HepG2 (cell line): ENCODE measurements around the gene ZDHHC14. TPM values are rescaled to one million over a fixed set of nuclear protein-coding genes. Genes with fewer than 3 reads are reported as not detected.

Source experiments
- ATF7 ChIP-seq, 2 experiments: fragments of 450-650 bp in 1 of 2; sonication (generic) in 1 of 2; formaldehyde crosslinking in 1 of 2; IDR thresholded peaks; 2 replicates each; pipeline versions ENCODE4 v1.4.0 to v1.6.1; 2016 to 2020; ENCODE audit warnings: antibody characterized with exemption in 1 of 2, mild to moderate bottlenecking in 1 of 2, missing genetic modification reagents in 1 of 2
- CC2D1A ChIP-seq: sonication (generic); formaldehyde crosslinking; IDR thresholded peaks from 2 replicates; pipeline ENCODE4 v1.8.1; 2023; ENCODE audit warnings: mild to moderate bottlenecking, missing genetic modification reagents
- HOMEZ ChIP-seq: IDR thresholded peaks from 2 replicates; pipeline ENCODE4 v1.6.1; 2016; ENCODE audit warnings: low read depth
- KLF11 ChIP-seq: IDR thresholded peaks from 2 replicates; pipeline ENCODE4 v1.6.1; 2016; ENCODE audit warnings: missing compliant biosample characterization
- MED8 ChIP-seq: sonication (generic); formaldehyde crosslinking; IDR thresholded peaks from 2 replicates; pipeline ENCODE4 v1.8.1; 2023; ENCODE audit warnings: mild to moderate bottlenecking, missing genetic modification reagents; ENCODE audit not compliant: insufficient replicate concordance
- PBX3 ChIP-seq: sonication (generic); formaldehyde crosslinking; IDR thresholded peaks from 2 replicates; pipeline ENCODE4 v1.8.1; 2023; ENCODE audit warnings: missing genetic modification reagents, inconsistent platforms, borderline replicate concordance
- SIN3A ChIP-seq: IDR thresholded peaks from 2 replicates; pipeline ENCODE4 v1.6.1; 2011; ENCODE audit warnings: low read depth, mild to moderate bottlenecking, control low read depth, low read length, borderline replicate concordance
- ZBTB7A ChIP-seq: sonication (generic); formaldehyde crosslinking; IDR thresholded peaks from 2 replicates; pipeline ENCODE4 v1.8.0; 2022; ENCODE audit warnings: mild to moderate bottlenecking, missing genetic modification reagents
- ZNF704 ChIP-seq: sonication (generic); formaldehyde crosslinking; IDR thresholded peaks from 2 replicates; pipeline ENCODE4 v1.8.1; 2023; ENCODE audit warnings: mild to moderate bottlenecking, inconsistent platforms, moderate library complexity, missing genetic modification reagents, borderline replicate concordance
- ZNF784 ChIP-seq: sonication (generic); formaldehyde crosslinking; IDR thresholded peaks from 2 replicates; pipeline ENCODE4 v1.5.1; 2020; ENCODE audit warnings: missing genetic modification reagents, mild to moderate bottlenecking, borderline replicate concordance
- ZNF83 ChIP-seq: sonication (generic); formaldehyde crosslinking; IDR thresholded peaks from 2 replicates; pipeline ENCODE4 v1.4.0; 2020; ENCODE audit warnings: missing genetic modification reagents, mild to moderate bottlenecking, borderline replicate concordance
- polyA plus RNA-seq, 8 experiments: library from polyadenylated mRNA; depleted of rRNA in 3 of 8; stranded (reverse) in 7 of 8; unstranded in 1 of 8; fragments of >200 nt; fragmentation: Illumina TruSeq in 4 of 8; extraction: Trizol in 4 of 8; gene quantifications; 2 replicates each; pipeline versions ENCODE4 v1.2.1 to v1.2.3, GENCODE V29; 2011 to 2016; ENCODE audit warnings: low read depth in 4 of 8, missing spikeins in 1 of 8, mixed read lengths in 1 of 8; ENCODE audit not compliant: insufficient read depth in 1 of 8
- total RNA-seq, 5 experiments: library from RNA; depleted of rRNA; stranded (reverse); fragments of >200 nt; fragmentation: Illumina TruSeq; extraction: Trizol; gene quantifications; 2 replicates each; pipeline ENCODE4 v1.2.3, GENCODE V29; 2016; ENCODE audit warnings: low read depth in 1 of 5
- TF ChIP-seq, protein P1 (sequence below): sonication (generic); formaldehyde crosslinking; IDR thresholded peaks from 2 replicates; pipeline ENCODE4 v1.8.0; 2022; ENCODE audit warnings: missing genetic modification reagents, mild to moderate bottlenecking, moderate library complexity, borderline replicate concordance
- TF ChIP-seq, protein P2 (sequence below): sonication (generic); formaldehyde crosslinking; IDR thresholded peaks from 2 replicates; pipeline ENCODE4 v1.4.0; 2020; ENCODE audit warnings: low read depth, mild to moderate bottlenecking, missing genetic modification reagents
- TF ChIP-seq, protein P3 (sequence below): sonication (generic); formaldehyde crosslinking; IDR thresholded peaks from 2 replicates; pipeline ENCODE4 v1.8.1; 2023; ENCODE audit warnings: mild to moderate bottlenecking, moderate library complexity, missing genetic modification reagents
- TF ChIP-seq, protein P4 (sequence below): sonication (generic); formaldehyde crosslinking; IDR thresholded peaks from 2 replicates; pipeline ENCODE4 v1.8.0; 2022; ENCODE audit warnings: missing genetic modification reagents, mild to moderate bottlenecking, inconsistent platforms, borderline replicate concordance

ZDHHC14 gene
- total and polyA plus RNA-seq, 2 of the 13 experiments (the other 11 are each of a cell fraction or from before 2014, with no cell fraction given), result 3.7 to 9.5 TPM

- TF ChIP-seq ZNF83 (CRISPR knock-in tag) (no peak), ZBTB7A (CRISPR knock-in tag) (no peak), KLF11 (CRISPR knock-in tag) (peak; percentile 62; the same call in 1 of the 2 replicates), ZNF704 (CRISPR knock-in tag) (no peak), ATF7 (IDR thresholded peaks at IDR 0.05) (no peak), ATF7 (CRISPR knock-in tag; IDR thresholded peaks at IDR 0.05) (0 out of 2 replicates have a peak, but pooled peaks have one; percentile 42), SIN3A (peak; percentile 72), CC2D1A (CRISPR knock-in tag) (0 out of 2 replicates have a peak, but pooled peaks have one; percentile 34), MED8 (CRISPR knock-in tag) (no peak), HOMEZ (CRISPR knock-in tag) (no peak; the same call in 1 of the 2 replicates), PBX3 (CRISPR knock-in tag) (no peak), ZNF784 (CRISPR knock-in tag) (no peak)
- TF ChIP-seq, protein P1, sequence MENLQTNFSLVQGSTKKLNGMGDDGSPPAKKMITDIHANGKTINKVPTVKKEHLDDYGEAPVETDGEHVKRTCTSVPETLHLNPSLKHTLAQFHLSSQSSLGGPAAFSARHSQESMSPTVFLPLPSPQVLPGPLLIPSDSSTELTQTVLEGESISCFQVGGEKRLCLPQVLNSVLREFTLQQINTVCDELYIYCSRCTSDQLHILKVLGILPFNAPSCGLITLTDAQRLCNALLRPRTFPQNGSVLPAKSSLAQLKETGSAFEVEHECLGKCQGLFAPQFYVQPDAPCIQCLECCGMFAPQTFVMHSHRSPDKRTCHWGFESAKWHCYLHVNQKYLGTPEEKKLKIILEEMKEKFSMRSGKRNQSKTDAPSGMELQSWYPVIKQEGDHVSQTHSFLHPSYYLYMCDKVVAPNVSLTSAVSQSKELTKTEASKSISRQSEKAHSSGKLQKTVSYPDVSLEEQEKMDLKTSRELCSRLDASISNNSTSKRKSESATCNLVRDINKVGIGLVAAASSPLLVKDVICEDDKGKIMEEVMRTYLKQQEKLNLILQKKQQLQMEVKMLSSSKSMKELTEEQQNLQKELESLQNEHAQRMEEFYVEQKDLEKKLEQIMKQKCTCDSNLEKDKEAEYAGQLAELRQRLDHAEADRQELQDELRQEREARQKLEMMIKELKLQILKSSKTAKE (CRISPR knock-in tag), result no peak
- TF ChIP-seq, protein P2, sequence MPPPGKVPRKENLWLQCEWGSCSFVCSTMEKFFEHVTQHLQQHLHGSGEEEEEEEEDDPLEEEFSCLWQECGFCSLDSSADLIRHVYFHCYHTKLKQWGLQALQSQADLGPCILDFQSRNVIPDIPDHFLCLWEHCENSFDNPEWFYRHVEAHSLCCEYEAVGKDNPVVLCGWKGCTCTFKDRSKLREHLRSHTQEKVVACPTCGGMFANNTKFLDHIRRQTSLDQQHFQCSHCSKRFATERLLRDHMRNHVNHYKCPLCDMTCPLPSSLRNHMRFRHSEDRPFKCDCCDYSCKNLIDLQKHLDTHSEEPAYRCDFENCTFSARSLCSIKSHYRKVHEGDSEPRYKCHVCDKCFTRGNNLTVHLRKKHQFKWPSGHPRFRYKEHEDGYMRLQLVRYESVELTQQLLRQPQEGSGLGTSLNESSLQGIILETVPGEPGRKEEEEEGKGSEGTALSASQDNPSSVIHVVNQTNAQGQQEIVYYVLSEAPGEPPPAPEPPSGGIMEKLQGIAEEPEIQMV (CRISPR knock-in tag), result peak; percentile 67; the same call in 1 of the 2 replicates
- TF ChIP-seq, protein P3, sequence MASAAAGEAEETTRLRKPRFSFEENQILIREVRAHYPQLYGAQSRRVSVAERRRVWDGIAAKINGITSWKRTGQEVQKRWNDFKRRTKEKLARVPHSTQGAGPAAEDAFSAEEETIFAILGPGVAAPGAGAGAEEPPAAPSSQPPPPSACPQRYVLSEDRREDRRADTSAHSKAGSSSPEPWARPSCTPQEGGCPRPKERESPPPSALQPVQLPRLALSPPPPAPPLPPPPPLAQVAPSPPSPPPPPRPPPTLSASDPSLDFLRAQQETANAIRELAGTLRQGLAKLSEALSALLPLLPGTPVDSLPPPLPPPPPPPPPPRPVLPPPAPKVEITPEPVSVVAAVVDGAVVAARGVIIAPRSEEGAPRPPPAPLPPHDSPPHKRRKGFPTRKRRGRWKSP, result no peak
- TF ChIP-seq, protein P4, sequence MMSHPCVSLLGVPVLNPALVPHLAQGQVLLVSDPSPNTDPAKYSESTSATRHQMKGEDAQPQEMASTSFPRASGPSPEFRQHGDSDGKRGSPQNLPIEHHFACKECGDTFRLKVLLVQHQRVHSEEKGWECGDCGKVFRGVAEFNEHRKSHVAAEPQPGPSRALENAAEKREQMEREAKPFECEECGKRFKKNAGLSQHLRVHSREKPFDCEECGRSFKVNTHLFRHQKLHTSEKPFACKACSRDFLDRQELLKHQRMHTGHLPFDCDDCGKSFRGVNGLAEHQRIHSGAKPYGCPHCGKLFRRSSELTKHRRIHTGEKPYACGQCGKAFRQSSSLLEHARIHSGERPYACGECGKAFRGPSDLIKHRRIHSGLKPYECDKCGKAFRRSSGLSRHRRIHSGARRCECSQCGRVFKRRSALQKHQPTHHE, result no peak
These were observed 132.1 kb downstream of the ZDHHC14 start (continued) for GRCh38 chr6:157513004-157513603.
